Cortex of kidney (tissue), 1 donor: ENCODE measurements around the gene TBC1D22B.

Source experiments
- DNase-seq: peaks from one replicate; lab custom pipeline; 2025; lab: John Stamatoyannopoulos, UW

The TBC1D22B gene

GRCh38 chr6:37239950-37240713 lies 17.4 kb upstream of the TBC1D22B start:
- DNase-seq: no peak

- DNase-seq: no peak
Observed at GRCh38 chr6:37241131-37241530, 16.4 kb upstream of the TBC1D22B start.

GRCh38 chr6:37241775-37242428 lies 15.7 kb upstream of the TBC1D22B start:
- no peak for DNase-seq

- DNase-seq: no peak
Observed at GRCh38 chr6:37242429-37243052, 15.0 kb upstream of the TBC1D22B start.

GRCh38 chr6:37243131-37243815 lies 14.3 kb upstream of the TBC1D22B start:
- DNase-seq: no peak

- no peak for DNase-seq
Observed at GRCh38 chr6:37243816-37244370, 13.7 kb upstream of the TBC1D22B start.

GRCh38 chr6:37244430-37245310 lies 12.9 kb upstream of the TBC1D22B start:
- no peak for DNase-seq

- DNase-seq: no peak
Observed at GRCh38 chr6:37251211-37251780, 6.3 kb upstream of the TBC1D22B start.

- DNase-seq: no peak
Observed at GRCh38 chr6:37253486-37254007, 4.0 kb upstream of the TBC1D22B start.

GRCh38 chr6:37254881-37255280 lies 2.7 kb upstream of the TBC1D22B start:
- no peak for DNase-seq

- no peak for DNase-seq
Observed at GRCh38 chr6:37256692-37257319, 766 bp upstream of the TBC1D22B start.

- no peak for DNase-seq
Observed at GRCh38 chr6:37257320-37257633, 295 bp upstream of the TBC1D22B start.

GRCh38 chr6:37258405-37259105 lies 983 bp downstream of the TBC1D22B start:
- DNase-seq: no peak

GRCh38 chr6:37259191-37259590 lies 1.6 kb downstream of the TBC1D22B start:
- no peak for DNase-seq

- DNase-seq: no peak
Observed at GRCh38 chr6:37260040-37260439, 2.5 kb downstream of the TBC1D22B start.

GRCh38 chr6:37260444-37260843 lies 2.9 kb downstream of the TBC1D22B start:
- DNase-seq: no peak

- DNase-seq: no peak
Observed at GRCh38 chr6:37261198-37261597, 3.6 kb downstream of the TBC1D22B start.

- no peak for DNase-seq
Observed at GRCh38 chr6:37262446-37263026, 5.0 kb downstream of the TBC1D22B start.

GRCh38 chr6:37265001-37265400 lies 7.4 kb downstream of the TBC1D22B start:
- no peak for DNase-seq
